ENCODE data around the gene TMCC3.

The TMCC3 gene

DNA sequence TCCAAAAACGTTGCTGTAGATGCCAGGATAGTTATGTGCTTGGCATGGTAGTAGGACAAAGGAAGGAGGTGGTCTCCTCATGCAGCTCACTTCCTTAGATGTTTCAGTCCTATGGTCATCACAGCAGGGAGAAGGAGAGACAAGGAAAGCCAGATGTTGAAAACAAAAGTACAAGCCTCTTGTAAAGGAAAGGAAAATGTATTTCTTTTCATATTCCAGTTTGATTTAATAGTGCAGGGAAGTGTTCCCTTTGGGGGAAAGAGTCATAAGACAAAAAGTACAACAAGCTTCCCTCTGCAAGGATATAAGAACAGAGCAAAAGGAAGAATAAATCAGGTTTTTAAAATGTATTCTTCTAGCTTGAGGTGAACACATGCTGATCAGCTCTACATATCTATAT lies 8.6 kb upstream of the TMCC3 start:
- no peak for DNase-seq (ENCODE audit: extremely low spot score)
- TF ChIP-seq, protein P1, sequence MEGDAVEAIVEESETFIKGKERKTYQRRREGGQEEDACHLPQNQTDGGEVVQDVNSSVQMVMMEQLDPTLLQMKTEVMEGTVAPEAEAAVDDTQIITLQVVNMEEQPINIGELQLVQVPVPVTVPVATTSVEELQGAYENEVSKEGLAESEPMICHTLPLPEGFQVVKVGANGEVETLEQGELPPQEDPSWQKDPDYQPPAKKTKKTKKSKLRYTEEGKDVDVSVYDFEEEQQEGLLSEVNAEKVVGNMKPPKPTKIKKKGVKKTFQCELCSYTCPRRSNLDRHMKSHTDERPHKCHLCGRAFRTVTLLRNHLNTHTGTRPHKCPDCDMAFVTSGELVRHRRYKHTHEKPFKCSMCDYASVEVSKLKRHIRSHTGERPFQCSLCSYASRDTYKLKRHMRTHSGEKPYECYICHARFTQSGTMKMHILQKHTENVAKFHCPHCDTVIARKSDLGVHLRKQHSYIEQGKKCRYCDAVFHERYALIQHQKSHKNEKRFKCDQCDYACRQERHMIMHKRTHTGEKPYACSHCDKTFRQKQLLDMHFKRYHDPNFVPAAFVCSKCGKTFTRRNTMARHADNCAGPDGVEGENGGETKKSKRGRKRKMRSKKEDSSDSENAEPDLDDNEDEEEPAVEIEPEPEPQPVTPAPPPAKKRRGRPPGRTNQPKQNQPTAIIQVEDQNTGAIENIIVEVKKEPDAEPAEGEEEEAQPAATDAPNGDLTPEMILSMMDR (IDR thresholded peaks at IDR 0.05; ENCODE audit: control extremely low read depth, extremely low read depth, low read depth, missing control alignments): no peak
- ChIA-PET CTCF (interaction anchor here (1.5 kb wide), 1 partner anchor 12 kb away, joined by 4 read pairs; no protein-coding TSS in a partner anchor), POLR2A (no interaction called here)

DNA sequence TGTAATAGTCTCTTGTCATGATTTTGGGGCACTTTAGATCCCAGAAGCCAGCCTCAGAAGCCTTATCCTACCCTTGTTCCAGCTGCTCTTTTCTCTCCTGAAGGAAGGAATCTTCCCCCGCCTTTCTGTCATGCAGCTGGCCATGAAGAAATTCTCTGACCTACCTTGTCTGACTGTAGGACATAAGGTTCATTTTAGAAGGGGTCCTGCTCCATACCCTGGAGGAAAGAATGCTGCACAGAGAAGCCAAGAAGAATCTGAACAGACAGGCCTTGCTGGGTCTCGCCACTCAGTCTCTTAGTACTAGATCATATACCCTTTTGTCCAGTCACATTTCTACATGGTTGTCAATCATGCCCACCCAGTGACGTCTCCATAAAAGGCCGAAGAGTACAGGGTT lies 6.2 kb upstream of the TMCC3 start:
- TF ChIP-seq, protein P1 (IDR thresholded peaks at IDR 0.05; ENCODE audit: control extremely low read depth, extremely low read depth, low read depth, missing control alignments): no peak
- ChIA-PET POLR2A (no interaction called here), CTCF (interaction anchor here (0.7 kb wide), 1 partner anchor 9 kb away, joined by 3 read pairs; no protein-coding TSS in a partner anchor)
- DNase-seq (ENCODE audit: extremely low spot score): no peak

DNA sequence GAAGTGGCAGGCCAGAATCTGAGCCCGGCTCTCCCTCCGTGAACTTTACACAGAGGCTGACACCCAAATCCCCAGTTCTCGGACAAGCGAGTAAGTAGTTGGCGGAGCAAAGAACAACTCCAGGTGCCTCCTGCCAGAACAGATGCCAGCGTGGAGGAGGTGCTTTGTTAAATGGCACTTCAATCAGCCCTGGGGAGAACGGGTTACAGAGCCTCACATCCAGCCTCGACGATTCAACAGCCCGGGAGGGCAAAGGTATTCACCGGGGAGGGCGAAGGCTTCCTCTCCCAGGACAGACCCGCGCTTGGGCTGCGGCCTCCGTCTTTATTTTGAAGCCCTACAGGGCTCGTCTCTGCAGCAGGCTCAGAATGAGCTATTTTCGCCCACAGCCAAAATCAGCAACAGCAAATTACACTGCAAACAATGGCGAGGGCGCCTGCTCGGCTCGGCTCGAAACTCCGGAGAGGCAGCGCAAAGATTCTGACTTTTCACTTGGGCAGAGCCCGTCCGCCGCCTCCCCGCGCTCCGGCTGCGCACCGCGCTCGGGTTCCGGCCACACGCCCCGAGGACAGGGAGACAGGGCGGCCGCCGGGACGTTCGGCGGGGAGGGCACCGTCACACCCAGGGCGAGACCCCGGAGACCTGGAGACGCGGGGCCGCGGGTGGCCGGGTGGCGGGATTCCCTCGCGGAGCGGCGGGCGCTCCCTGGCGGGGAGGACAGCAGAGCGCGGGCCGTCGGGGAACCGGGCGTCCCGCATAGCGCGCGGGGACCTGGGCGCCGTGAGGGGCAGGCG lies 811 bp downstream of the TMCC3 start:
- CTCF ChIA-PET: interaction anchor here (1.0 to 1.5 kb wide), 2 partner anchors 9 to 106 kb away, joined by 3 to 4 read pairs; no protein-coding TSS in a partner anchor
- TF ChIP-seq, protein P1 (IDR thresholded peaks at IDR 0.05; ENCODE audit: control extremely low read depth, extremely low read depth, low read depth, missing control alignments): peak; percentile 42
- peak; percentile 55 for DNase-seq (ENCODE audit: extremely low spot score)
- POLR2A ChIA-PET: no interaction called here

DNA sequence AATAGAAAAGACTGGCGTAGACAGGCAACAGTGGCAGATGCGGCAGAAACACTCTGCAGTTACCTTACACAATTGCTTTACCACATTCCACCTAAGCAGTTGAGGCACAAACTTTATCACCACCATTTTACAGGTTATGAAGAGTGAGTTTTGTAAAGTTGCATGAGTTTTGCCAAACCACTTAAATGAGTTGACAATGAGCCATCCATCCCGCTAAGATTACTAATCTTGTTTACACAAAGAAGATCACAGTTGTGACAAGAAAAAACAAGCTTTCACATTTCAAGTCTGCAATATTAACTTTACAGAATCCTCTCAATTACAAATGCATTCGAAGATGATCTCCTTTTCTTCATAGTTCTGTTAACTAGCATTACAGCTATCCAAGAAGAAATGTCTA lies 1.8 kb downstream of the TMCC3 start:
- TF ChIP-seq, protein P1 (IDR thresholded peaks at IDR 0.05; ENCODE audit: control extremely low read depth, extremely low read depth, low read depth, missing control alignments): no peak
- POLR2A ChIA-PET: no interaction called here

DNA sequence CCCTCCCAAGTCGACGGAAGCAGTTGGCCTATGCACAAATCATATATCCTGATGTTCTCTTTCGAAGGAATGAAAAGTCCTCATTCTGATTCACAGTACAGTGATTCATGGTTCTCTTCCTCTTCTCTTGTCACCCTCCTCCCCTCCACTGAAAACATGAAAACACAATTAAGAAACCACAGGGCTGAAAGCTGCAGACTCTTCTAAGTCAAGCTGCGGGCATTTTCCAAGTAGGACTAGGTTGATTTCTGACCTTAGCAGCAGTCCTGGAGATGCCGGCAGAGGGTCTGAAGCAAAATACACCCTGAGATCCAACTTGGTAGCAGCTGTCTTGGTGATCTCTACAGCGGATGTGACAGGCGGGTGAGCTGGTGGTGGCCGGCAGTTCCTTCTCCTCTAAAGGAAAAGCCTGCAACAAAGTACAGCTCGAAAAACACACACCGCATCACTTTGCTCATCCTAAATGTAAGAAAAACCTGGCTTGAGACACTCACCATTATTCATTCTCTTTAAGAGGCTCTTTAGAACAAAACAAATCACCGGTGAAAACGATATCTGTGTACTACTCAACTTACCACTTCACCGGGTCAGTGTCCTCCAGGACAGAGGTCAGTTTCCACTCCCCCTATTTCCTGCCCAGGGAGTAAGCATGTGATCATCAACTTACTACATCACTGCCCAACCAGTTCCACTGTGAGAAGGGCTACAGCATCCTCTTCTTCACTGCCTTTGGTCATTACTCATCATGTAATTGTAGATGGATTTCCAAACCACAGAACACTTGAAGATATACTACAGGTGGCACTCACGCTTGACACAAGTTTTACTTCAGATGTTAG lies 6.0 kb downstream of the TMCC3 start:
- POLR2A ChIA-PET: no interaction called here
- DNase-seq (ENCODE audit: extremely low spot score): peak; percentile 26
- CTCF ChIA-PET: interaction anchor here (0.9 to 1.4 kb wide), 2 partner anchors 22 to 173 kb away, joined by 3 to 4 read pairs; no protein-coding TSS in a partner anchor
- TF ChIP-seq, protein P1 (IDR thresholded peaks at IDR 0.05; ENCODE audit: control extremely low read depth, extremely low read depth, low read depth, missing control alignments): no peak

More for the DNA sequence above, 1.8 kb downstream of the TMCC3 start:
- no peak for DNase-seq (ENCODE audit: extremely low spot score)
- CTCF ChIA-PET: interaction anchor here (2.3 kb wide), 1 partner anchor 11 kb away, joined by 8 read pairs; no protein-coding TSS in a partner anchor

DNA sequence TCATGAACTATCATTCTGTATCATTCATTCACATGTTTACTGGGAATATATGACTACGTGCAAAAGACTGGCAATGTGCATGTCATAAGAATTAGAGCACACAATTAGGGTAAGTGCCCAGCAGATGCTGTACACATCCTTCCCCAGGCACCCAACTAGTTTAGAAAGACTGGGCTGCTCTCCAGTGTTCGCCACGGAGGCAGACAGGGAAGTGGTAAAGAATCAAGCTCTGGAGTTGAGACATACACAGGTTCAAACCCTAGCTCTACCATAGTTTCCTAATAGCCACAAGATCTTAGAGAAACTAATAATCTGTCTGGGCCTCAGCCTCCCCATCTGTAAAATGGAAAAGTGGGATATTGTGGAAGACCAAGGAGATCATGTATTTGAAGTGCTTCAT lies 6.8 kb downstream of the TMCC3 start:
- CTCF ChIA-PET: interaction anchor here (0.7 to 1.4 kb wide), 4 partner anchors 21 to 174 kb away, joined by 3 to 4 read pairs (median 3); no protein-coding TSS in a partner anchor
- no peak for DNase-seq (ENCODE audit: extremely low spot score)

More for the DNA sequence above, 6.8 kb downstream of the TMCC3 start:
- POLR2A ChIA-PET: no interaction called here
- TF ChIP-seq, protein P1 (IDR thresholded peaks at IDR 0.05; ENCODE audit: control extremely low read depth, extremely low read depth, low read depth, missing control alignments): no peak

All from GM10248 (cell line).